GM12878 (cell line): ENCODE results near the gene PDZD2. TPM values are rescaled to one million over a fixed set of nuclear protein-coding genes. Genes with fewer than 3 reads are reported as not detected.

Source experiments
- ATAC-seq: fragments of 200-7000 bp; cut with Tn5 transposase; 3 replicates; pipeline ENCODE4 v1.9.1; 2020; ENCODE audit warnings: mild to moderate bottlenecking, moderate library complexity
- BruUV-seq: library from RNA; stranded (reverse); fragments of 400-500 nt; replicated peaks from 2 replicates; lab custom pipeline; 2021; lab: Mats Ljungman, UMichigan
- CTCF ChIA-PET: fragments of 300-600 bp; sonication (Branson Sonifier 250); formaldehyde crosslinking; extraction: SDS; loops from one replicate; lab custom pipeline; 2021; ENCODE audit warnings: inconsistent platforms; lab: Yijun Ruan, JAX
- POLR2A ChIA-PET: fragments of 350-600 bp; formaldehyde crosslinking; extraction: SDS; loops from one replicate; lab custom pipeline; 2021; ENCODE audit warnings: inconsistent platforms; lab: Charles Lee
- RAD21 ChIA-PET: fragments of 300-600 bp; sonication (Branson Sonifier 250); formaldehyde crosslinking; loops from one replicate; lab custom pipeline; 2023; ENCODE audit warnings: antibody characterized with exemption; ENCODE audit not compliant: unreplicated experiment; lab: Charles Lee
- SMC1A ChIA-PET: fragments of 300-600 bp; sonication (Branson Sonifier 250); formaldehyde crosslinking; loops from one replicate; lab custom pipeline; 2023; ENCODE audit not compliant: unreplicated experiment, uncharacterized antibody; lab: Charles Lee
- DNase-seq: peaks from one replicate; pipeline ENCODE4 v3.0.0-alpha.2; 2011; ENCODE audit warnings: low read depth, low spot score
- FAIRE-seq: peaks from 3 replicates; lab custom pipeline; 2011; peaks lifted over from hg19 to GRCh38; lab: Jason Lieb, UNC
- H2AFZ ChIP-seq: 2 replicates; pipeline ENCODE4 v1.6.0; 2011; ENCODE audit warnings: low read depth, low read length, control low read depth; ENCODE audit not compliant: control insufficient read depth
- H3K27ac ChIP-seq: 2 replicates; pipeline ENCODE4 v1.5.1; 2011; ENCODE audit warnings: control low read depth; ENCODE audit not compliant: control insufficient read depth, insufficient read depth
- H3K27me3 ChIP-seq, 2 experiments: replicated peaks in 1 of 2; 2 replicates each; pipeline versions ENCODE4 v1.6.0 to v1.6.1; 2011; ENCODE audit warnings: low read length in 1 of 2; ENCODE audit not compliant: control insufficient read depth in 2 of 2, insufficient read depth in 2 of 2
- H3K36me3 ChIP-seq, 2 experiments: 2 replicates each; pipeline ENCODE4 v1.5.1; 2011; ENCODE audit warnings: low read length in 1 of 2; ENCODE audit not compliant: control insufficient read depth in 2 of 2, insufficient read depth in 2 of 2
- H3K4me1 ChIP-seq: 2 replicates; pipeline ENCODE4 v1.6.1; 2011; ENCODE audit warnings: mild to moderate bottlenecking, low read length, moderate library complexity, mixed read lengths; ENCODE audit not compliant: control insufficient read depth, insufficient read depth
- H3K4me2 ChIP-seq: 2 replicates; pipeline ENCODE4 v1.6.0; 2011; ENCODE audit warnings: control low read depth; ENCODE audit not compliant: control insufficient read depth, insufficient read depth
- H3K4me3 ChIP-seq: fragments of 200-600 bp; sonication (generic); 2 replicates; pipeline ENCODE4 v1.5.1; 2016
- H3K79me2 ChIP-seq: 2 replicates; pipeline ENCODE4 v1.6.0; 2011; ENCODE audit warnings: low read length; ENCODE audit not compliant: control insufficient read depth, insufficient read depth
- H3K9ac ChIP-seq: 2 replicates; pipeline ENCODE4 v1.8.0; 2011; ENCODE audit warnings: low read length, control low read depth, mixed read lengths; ENCODE audit not compliant: control insufficient read depth, insufficient read depth
- H3K9me3 ChIP-seq: replicated peaks from 3 replicates; pipeline ENCODE4 v1.5.1; 2011; ENCODE audit warnings: mild to moderate bottlenecking, low read length; ENCODE audit not compliant: control insufficient read depth, insufficient read depth
- H4K20me1 ChIP-seq: 2 replicates; pipeline ENCODE4 v1.6.0; 2011; ENCODE audit not compliant: control insufficient read depth, insufficient read depth
- CBX3 ChIP-seq: fragments of 200-600 bp; sonication (generic); IDR thresholded peaks from 2 replicates; pipeline ENCODE4 v1.6.1; 2016; ENCODE audit warnings: low read depth, borderline replicate concordance
- NFYB ChIP-seq: IDR thresholded peaks from 2 replicates; pipeline ENCODE4 v1.6.1; 2011; ENCODE audit warnings: low read depth, mild to moderate bottlenecking, low read length, improper control_type of control experiment, moderate library complexity; ENCODE audit not compliant: insufficient read depth
- NR2F1 ChIP-seq: fragments of 450-650 bp; conservative IDR thresholded peaks from 2 replicates; pipeline ENCODE4 v1.6.1; 2017; ENCODE audit warnings: mild to moderate bottlenecking
- SIX5 ChIP-seq: IDR thresholded peaks from 2 replicates; pipeline ENCODE4 v1.6.1; 2011; ENCODE audit warnings: mild to moderate bottlenecking, low read depth, low read length, moderate library complexity; ENCODE audit not compliant: severe bottlenecking
- SREBF1 ChIP-seq: IDR thresholded peaks from 2 replicates; pipeline ENCODE4 v1.6.1; 2012; ENCODE audit warnings: mild to moderate bottlenecking, low read length
- SREBF2 ChIP-seq: IDR thresholded peaks from 2 replicates; pipeline ENCODE4 v1.6.1; 2012; ENCODE audit warnings: mild to moderate bottlenecking, low read length
- ZNF217 ChIP-seq: fragments of 450-650 bp; IDR thresholded peaks from 2 replicates; pipeline ENCODE4 v1.6.1; 2017; ENCODE audit warnings: antibody characterized with exemption, mild to moderate bottlenecking
- WGBS: methylation state at CpG from one replicate; pipeline ENCODE4 v1.1.6; 2016; ENCODE audit warnings: low lambda C conversion rate; ENCODE audit not compliant: insufficient replicate concordance, insufficient coverage; ENCODE audit errors: missing lambda C conversion rate; 5-methylcytosine and 5-hydroxymethylcytosine counted together
- in situ Hi-C: fragments of 300-500 bp; cut with MboI; formaldehyde crosslinking; loops from 9 replicates; pipeline ENCODE4 v1.14.3; 2018; ENCODE audit warnings: mixed read lengths
- intact Hi-C: fragments of 100-400 bp; cut with micrococcal nuclease; formaldehyde crosslinking; loops from one replicate; pipeline ENCODE4 v1.14.2; 2022; ENCODE audit not compliant: unreplicated experiment
- polyA plus RNA-seq, 11 experiments: library from polyadenylated mRNA; depleted of rRNA in 4 of 11; unstranded in 6 of 11; stranded (reverse) in 5 of 11; fragments of >200 nt; fragmentation: Nextera tagmentation in 4 of 11; fragmentation: Illumina TruSeq in 1 of 11; extraction: Ambion mirVana in 4 of 11; extraction: Trizol in 1 of 11; gene quantifications; 1 replicate in 1 of 11; 2 replicates in 10 of 11; pipeline versions ENCODE4 v1.2.1 to v1.2.3, GENCODE V29; 2011 to 2016; ENCODE audit warnings: inconsistent platforms in 2 of 11, missing spikeins in 2 of 11, low read depth in 1 of 11
- total RNA-seq, 4 experiments: library from RNA; depleted of rRNA in 3 of 4; stranded (reverse); fragments of >200 nt in 3 of 4; fragmentation: Illumina TruSeq in 1 of 4; extraction: Trizol in 1 of 4; gene quantifications; 2 replicates each; pipeline versions ENCODE4 v1.2.1 to v1.2.3, GENCODE V29; 2013 to 2021
- TF ChIP-seq, protein P1 (sequence below): IDR thresholded peaks from 2 replicates; pipeline ENCODE4 v1.6.1; 2012; ENCODE audit warnings: low read depth, low read length, improper control_type of control experiment
- TF ChIP-seq, protein P2 (sequence below): fragments of 450-650 bp; conservative IDR thresholded peaks from 2 replicates; pipeline ENCODE4 v1.6.1; 2017; ENCODE audit warnings: mild to moderate bottlenecking, moderate library complexity

The PDZD2 gene
- total and polyA plus RNA-seq, 10 of the 15 experiments (the other 5 are each of a cell fraction or from before 2014, with no cell fraction given) = 0.01 to 0.58 (median 0.29) TPM; not detected in 3

DNA sequence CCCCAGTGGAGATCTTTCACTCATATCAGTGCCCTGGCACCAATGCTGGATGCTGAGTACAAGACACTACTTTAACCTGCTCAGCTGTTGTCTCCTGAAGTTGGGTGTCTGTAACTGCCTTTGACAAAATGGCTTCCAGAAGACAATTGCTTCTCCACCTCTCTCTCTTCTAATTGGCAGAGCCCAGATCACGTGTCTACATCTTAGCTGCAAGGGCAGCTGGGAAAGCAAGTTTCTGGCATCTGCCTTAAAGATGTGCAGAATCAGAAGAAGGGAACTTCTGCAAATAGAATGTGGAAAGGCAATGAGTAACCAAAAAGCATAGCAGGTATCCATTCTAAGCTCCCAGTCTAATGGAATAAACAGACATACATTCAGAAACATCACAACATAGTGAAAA, 81.1 kb downstream of the PDZD2 start:
- TF ChIP-seq CBX3 (no peak), NFYB (peak; percentile 66)
- TF ChIP-seq, all 136 proteins: peak for 1
- 11% methylated on average over 1 of the region's 1 CpG for WGBS

DNA sequence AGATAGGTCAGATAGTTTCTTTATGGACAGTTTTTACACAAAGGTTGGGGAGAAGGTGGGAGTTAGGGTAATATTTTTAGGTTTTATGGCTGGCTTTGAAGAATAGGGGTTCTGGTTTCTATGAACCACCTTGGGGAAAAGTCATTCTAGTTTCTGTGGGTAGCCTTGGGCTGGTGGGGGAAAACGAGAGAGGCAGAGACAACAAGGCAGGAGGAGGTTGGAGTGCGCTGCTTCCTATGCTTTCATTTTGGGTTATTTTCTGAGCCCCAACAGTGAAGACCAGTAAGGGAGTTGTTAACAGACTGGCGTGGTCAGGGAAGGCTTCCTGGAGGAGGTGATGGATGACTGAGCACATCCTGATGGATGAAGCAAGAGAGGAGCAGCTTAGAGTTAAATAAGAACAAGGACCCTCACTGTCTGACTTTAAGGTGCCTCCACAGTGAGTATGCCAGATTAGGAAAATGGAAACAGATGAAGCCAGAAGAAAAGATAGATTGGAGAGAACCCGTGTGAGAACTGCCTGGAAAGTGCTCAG, 81.9 kb downstream of the PDZD2 start:
- Histone ChIP-seq H3K27me3 (no peaks in the 10 kb centered on the region), H3K9me3 (no peaks in the 10 kb centered on the region), H3K4me3 (no peak overlapping the region), H3K36me3 (no peaks in the 10 kb centered on the region), H3K4me2 (no peak overlapping the region), H3K4me1 (no peaks in the 10 kb centered on the region), H2AFZ (no peak overlapping the region), H4K20me1 (no peaks in the 10 kb centered on the region), H3K27ac (no peak overlapping the region), H3K9ac (no peak overlapping the region), H3K79me2 (no peaks in the 10 kb centered on the region)
- BruUV-seq = no TSS peak
- in situ Hi-C loops (no loop called here), intact Hi-C loops (no loop called here)
- 29% methylated on average over 4 of the region's 4 CpGs for WGBS
- no peak for FAIRE-seq
- RAD21 ChIA-PET = no interaction called here
- no peak for TF ChIP-seq SREBF1
- TF ChIP-seq, protein P1, sequence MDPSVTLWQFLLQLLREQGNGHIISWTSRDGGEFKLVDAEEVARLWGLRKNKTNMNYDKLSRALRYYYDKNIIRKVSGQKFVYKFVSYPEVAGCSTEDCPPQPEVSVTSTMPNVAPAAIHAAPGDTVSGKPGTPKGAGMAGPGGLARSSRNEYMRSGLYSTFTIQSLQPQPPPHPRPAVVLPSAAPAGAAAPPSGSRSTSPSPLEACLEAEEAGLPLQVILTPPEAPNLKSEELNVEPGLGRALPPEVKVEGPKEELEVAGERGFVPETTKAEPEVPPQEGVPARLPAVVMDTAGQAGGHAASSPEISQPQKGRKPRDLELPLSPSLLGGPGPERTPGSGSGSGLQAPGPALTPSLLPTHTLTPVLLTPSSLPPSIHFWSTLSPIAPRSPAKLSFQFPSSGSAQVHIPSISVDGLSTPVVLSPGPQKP = no peak
- no peak for TF ChIP-seq NFYB
- TF ChIP-seq, protein P2, sequence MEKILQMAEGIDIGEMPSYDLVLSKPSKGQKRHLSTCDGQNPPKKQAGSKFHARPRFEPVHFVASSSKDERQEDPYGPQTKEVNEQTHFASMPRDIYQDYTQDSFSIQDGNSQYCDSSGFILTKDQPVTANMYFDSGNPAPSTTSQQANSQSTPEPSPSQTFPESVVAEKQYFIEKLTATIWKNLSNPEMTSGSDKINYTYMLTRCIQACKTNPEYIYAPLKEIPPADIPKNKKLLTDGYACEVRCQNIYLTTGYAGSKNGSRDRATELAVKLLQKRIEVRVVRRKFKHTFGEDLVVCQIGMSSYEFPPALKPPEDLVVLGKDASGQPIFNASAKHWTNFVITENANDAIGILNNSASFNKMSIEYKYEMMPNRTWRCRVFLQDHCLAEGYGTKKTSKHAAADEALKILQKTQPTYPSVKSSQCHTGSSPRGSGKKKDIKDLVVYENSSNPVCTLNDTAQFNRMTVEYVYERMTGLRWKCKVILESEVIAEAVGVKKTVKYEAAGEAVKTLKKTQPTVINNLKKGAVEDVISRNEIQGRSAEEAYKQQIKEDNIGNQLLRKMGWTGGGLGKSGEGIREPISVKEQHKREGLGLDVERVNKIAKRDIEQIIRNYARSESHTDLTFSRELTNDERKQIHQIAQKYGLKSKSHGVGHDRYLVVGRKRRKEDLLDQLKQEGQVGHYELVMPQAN = no peak
- no peak for TF ChIP-seq ZNF217
- TF ChIP-seq NR2F1 = no peak
- TF ChIP-seq SREBF2 = no peak
- TF ChIP-seq SIX5 = no peak
- CTCF ChIA-PET = no interaction called here
- SMC1A ChIA-PET = no interaction called here
- DNase-seq = no peak
- POLR2A ChIA-PET = interaction anchor here (0.6 kb wide), 1 partner anchor 86 kb away, joined by 6 read pairs; no protein-coding TSS in a partner anchor
- no peak for ATAC-seq

More for the DNA sequence above, 81.1 kb downstream of the PDZD2 start:
- in situ Hi-C loops = no loop called here
- no TSS peak for BruUV-seq
- no peaks in the 10 kb centered on the region for H4K20me1 ChIP-seq
- H3K9me3 ChIP-seq = no peaks in the 10 kb centered on the region
- ChIA-PET CTCF (no interaction called here), POLR2A (no interaction called here), SMC1A (no interaction called here), RAD21 (no interaction called here)
- no peak for DNase-seq
- H2AFZ ChIP-seq = no peak overlapping the region
- H3K9ac ChIP-seq = no peak overlapping the region
- no peak for FAIRE-seq
- no peaks in the 10 kb centered on the region for H3K79me2 ChIP-seq
- H3K27ac ChIP-seq = no peak overlapping the region
- no peaks in the 10 kb centered on the region for H3K36me3 ChIP-seq
- no peak overlapping the region for H3K4me3 ChIP-seq
- H3K4me1 ChIP-seq = no peaks in the 10 kb centered on the region
- intact Hi-C loops = no loop called here
- ATAC-seq = no peak
- no peaks in the 10 kb centered on the region for H3K27me3 ChIP-seq
- no peak overlapping the region for H3K4me2 ChIP-seq
